GM12875 (cell line): ENCODE measurements around the gene SSR1.
"Not testable (repeated sequence)": the region's sequence is repeated elsewhere in the genome, so short reads cannot be mapped to it uniquely, and the experiment has no call there.

ENCODE experiments used
- H3K4me3 ChIP-seq: one replicate; pipeline ENCODE4 v1.5.1; 2011; ENCODE audit warnings: low read depth, low read length, control low read depth
- CTCF ChIP-seq: IDR thresholded peaks from 2 replicates; pipeline ENCODE4 v1.5.1; 2011; ENCODE audit warnings: low read depth, mild to moderate bottlenecking, control low read depth, inconsistent platforms, low read length, moderate library complexity, borderline replicate concordance; ENCODE audit not compliant: insufficient read depth

Gene SSR1

DNA sequence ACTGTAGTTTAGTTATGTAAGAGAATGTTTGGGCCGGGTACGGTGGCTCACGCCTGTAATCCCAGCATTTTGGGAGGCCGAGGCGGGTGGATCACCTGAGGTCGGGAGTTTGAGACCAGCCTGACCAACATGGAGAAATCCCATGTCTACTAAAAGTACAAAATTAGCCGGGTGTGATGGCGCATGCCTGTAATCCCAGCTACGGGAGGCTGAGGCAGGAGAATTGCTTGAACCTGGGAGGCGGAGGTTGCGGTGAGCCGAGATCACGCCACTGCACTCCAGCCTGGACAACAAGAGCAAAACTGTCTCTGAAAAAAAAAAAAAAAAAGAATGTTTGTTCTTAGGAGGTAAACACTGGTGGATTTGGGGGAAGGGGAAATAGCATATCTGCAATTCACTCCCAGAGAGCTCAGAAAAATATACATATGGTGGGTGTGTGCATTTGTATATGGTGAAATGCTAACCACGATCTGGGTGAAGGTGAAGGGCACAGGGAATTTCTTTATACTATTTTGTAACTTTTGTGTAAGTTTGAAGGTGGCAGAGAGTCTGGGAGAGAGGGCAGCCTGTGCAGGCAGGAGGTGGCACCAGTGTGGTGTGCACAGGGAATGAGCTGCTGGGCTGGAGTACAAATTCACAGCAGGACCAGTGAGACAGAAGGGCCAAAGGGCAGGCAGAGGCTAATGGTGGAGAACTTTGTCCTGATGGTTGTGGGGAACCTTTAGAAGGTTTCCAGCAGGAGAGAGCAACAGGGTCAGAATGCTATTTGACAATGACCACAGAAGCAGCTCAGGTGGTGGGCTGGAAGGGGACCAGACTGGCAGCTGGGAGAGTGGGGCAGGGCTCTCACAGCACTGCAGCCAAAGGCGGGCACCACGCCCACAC, 42.4 kb downstream of the SSR1 start:
- no peak for TF ChIP-seq CTCF
- H3K4me3 ChIP-seq = no peak overlapping the region

DNA sequence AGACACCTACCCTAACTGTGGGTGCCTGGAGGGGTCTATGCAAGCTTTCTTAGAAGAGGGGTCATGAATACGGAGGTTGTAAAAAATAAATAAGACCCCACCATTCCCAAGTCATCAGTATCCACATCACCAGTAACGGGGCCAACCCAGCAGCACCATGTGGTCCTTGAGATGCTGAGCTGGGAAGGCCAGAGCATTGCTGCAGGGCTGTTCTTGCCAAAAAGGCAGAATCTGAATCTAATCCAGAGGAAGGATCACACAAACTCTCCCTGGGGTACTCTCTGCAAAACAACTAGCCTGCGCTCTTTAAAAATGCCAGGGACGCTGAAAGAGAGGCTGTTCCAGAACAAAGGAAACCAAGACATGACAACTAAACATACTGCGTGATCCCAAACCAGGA, 43.2 kb downstream of the SSR1 start:
- no peak for TF ChIP-seq CTCF

DNA sequence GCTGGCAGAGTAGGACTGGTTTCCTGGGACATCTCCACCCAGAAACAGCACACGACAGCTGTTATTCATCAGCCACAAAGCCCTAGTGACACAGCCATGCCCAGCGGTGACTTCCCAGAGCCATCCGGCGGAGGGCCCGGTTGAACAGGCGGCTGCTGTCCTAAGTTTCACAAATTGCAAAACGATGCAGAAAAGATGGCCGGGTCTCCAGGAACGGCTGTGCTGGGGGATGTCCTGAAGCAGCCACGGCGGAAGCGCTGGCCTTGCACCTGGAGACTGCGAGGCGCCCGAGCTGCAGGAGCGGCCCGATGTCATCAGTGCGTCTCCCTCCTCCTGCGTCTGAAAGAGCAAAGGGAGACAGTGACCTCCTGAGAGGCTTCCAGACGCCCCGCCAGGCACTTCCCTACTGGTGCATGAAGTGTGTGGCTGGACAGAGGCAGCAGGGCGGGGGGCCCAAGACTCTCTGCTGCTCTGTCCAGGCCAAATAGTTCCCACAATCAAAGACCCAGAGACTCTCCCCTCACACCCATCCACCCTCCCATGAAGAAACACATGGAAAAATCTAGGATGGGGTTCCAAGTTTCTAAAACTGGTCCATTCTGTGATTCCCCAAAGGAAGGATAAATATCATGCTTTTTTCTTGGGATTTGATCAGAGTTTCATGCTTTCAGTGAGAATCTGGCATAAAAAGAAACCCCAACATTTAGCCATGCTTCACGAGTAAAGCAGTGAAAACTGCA, 44.0 kb downstream of the SSR1 start:
- H3K4me3 ChIP-seq = no peak overlapping the region
- no peak for TF ChIP-seq CTCF

More for the DNA sequence above, 43.2 kb downstream of the SSR1 start:
- H3K4me3 ChIP-seq = no peak overlapping the region

DNA sequence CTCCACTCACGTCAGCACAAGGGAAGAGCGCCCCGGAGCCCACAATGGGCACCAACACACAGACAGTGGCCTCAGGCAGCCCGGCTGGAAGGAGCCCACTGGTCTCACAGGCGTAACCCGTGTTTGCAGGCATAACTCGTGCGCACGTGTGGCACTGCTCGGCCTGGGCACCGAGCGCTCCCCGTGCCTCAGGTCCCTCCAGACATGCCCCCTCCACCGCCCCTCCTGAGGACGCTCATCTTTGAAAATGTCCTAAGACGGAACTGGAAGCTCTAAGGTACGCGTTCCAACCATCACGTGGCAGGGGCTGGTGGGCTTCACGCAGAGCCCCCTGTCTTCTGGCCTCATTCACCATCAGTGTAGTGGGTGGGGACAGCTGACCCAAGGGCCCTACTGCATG, 44.6 kb downstream of the SSR1 start:
- H3K4me3 ChIP-seq = no peak overlapping the region
- no peak for TF ChIP-seq CTCF

DNA sequence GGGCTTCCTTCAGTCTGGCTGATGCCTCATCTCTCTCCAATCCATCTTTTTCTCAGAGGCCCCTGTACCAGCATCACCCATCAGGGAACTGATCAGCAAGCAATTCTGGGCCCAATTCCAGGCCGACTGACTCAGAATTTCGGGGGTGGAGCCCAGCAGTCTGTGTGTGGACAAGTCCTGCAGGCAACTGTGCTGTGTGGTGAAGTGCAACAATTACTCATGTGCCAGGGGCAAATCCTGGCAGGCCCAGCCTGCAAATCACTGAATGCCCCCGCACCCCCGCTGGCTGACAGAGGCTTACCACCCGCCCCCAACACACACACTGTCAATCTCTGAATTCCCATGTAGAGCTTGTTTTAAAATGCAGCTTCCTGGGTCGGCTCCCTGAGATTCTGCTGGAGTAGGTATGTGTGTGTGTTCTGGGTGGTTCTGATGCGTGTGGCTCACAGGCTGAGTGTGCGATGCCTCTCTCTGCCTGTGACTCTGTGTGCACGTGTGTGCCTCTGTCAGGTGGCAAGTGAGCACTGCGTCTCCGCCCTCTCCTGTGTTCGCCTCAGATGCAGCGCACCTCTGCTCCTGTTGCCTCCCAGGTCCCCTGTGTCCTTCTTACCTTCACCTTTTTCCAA, 45.4 kb downstream of the SSR1 start:
- H3K4me3 ChIP-seq = no peak overlapping the region
- no peak for TF ChIP-seq CTCF

DNA sequence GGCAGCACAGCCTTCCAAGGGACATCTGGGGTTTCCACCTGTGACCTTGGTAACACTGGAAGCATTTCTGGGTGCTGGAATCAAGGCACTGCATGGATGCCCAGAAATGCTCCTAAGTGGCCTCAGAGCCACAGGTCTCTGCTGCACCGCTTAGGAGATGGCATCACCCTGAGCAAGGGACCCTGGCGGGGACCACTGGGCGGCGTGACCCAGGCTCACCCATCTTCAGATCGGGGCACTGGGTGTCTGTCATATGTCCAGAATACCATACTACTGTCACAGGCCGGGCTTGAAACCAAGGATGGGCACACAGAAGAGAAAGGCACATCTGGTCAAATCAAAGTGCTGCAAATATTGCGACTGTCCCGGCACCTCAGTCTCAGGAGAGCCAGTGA, 45.9 kb downstream of the SSR1 start:
- TF ChIP-seq CTCF = no peak
- H3K4me3 ChIP-seq = no peak overlapping the region

DNA sequence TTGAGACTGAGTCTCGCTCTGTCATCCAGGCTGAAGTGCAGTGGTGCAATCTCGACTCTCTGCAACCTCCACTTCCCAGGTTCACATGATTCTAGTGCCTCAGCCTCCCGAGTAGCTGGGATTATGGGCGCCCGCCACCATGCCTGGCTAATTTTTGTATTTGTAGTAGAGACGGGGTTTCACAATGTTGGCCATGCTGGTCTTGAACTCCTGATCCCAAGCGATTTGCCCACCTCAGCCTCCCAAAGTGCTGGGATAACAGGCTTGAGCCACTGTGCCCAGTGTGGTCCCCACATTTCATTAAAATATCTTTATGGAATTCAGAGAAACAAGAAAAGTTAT, 47.6 kb downstream of the SSR1 start:
- not testable (repeated sequence) for H3K4me3 ChIP-seq
